OCI-LY7 (cell line): ENCODE results near the gene ADRA1B. TPM values are rescaled to one million over a fixed set of nuclear protein-coding genes. Genes with fewer than 3 reads are reported as not detected.

Experiments used
- BruUV-seq: library from RNA; stranded (reverse); fragments of 400-500 nt; replicated peaks from 2 replicates; lab custom pipeline; 2021; lab: Mats Ljungman, UMichigan
- CTCF ChIA-PET: fragments of 300-600 bp; sonication (Branson Sonifier 250); formaldehyde crosslinking; loops from one replicate; lab custom pipeline; 2022; ENCODE audit warnings: antibody characterized with exemption; ENCODE audit not compliant: unreplicated experiment; lab: Charles Lee
- POLR2A ChIA-PET: fragments of 300-600 bp; sonication (Branson Sonifier 250); formaldehyde crosslinking; loops from one replicate; lab custom pipeline; 2022; ENCODE audit warnings: antibody characterized with exemption; lab: Charles Lee
- DNase-seq: peaks from one replicate; pipeline ENCODE4 v3.0.0-alpha.2; 2015; ENCODE audit warnings: low spot score
- H2AFZ ChIP-seq: fragments of 200-600 bp; sonication (generic), shearing (Covaris generic); 2 replicates; pipeline ENCODE4 v1.6.1; 2014; ENCODE audit warnings: mild to moderate bottlenecking, antibody characterized with exemption, low read length, moderate library complexity
- H3K27ac ChIP-seq: fragments of 200-600 bp; sonication (generic); 2 replicates; pipeline ENCODE4 v1.5.1; 2014; ENCODE audit warnings: mixed run types, low read depth, mild to moderate bottlenecking, moderate library complexity, low read length, inconsistent platforms; ENCODE audit not compliant: poor library complexity, severe bottlenecking
- H3K36me3 ChIP-seq: fragments of 200-600 bp; sonication (generic); 2 replicates; pipeline ENCODE4 v1.6.1; 2014; ENCODE audit warnings: mild to moderate bottlenecking, antibody characterized with exemption, low read length, moderate library complexity, mixed read lengths; ENCODE audit not compliant: insufficient read depth
- H3K4me1 ChIP-seq: fragments of 200-600 bp; sonication (generic); 2 replicates; pipeline ENCODE4 v1.5.1; 2014; ENCODE audit warnings: mild to moderate bottlenecking, low read length; ENCODE audit not compliant: insufficient read depth, poor library complexity, severe bottlenecking
- H3K4me2 ChIP-seq: fragments of 200-600 bp; sonication (generic); 2 replicates; pipeline ENCODE4 v1.6.1; 2014; ENCODE audit warnings: mild to moderate bottlenecking, low read length
- H3K4me3 ChIP-seq: fragments of 200-600 bp; sonication (generic); 2 replicates; pipeline ENCODE4 v1.5.1; 2014; ENCODE audit warnings: mild to moderate bottlenecking, low read depth, low read length; ENCODE audit not compliant: poor library complexity, severe bottlenecking
- H3K79me2 ChIP-seq: fragments of 200-600 bp; sonication (generic); 2 replicates; pipeline ENCODE4 v1.6.1; 2016; ENCODE audit warnings: low read depth, mild to moderate bottlenecking, low read length, moderate library complexity, mixed read lengths; ENCODE audit not compliant: insufficient read depth
- H3K9me2 ChIP-seq: fragments of 200-600 bp; sonication (generic); 2 replicates; pipeline ENCODE4 v1.6.1; 2016; ENCODE audit warnings: mild to moderate bottlenecking, low read length, mixed read lengths; ENCODE audit not compliant: insufficient read depth
- H3K9me3 ChIP-seq: fragments of 200-600 bp; sonication (generic); 2 replicates; pipeline ENCODE4 v1.6.1; 2014; ENCODE audit warnings: mild to moderate bottlenecking, mixed run types, low read length, mixed read lengths
- H4K20me1 ChIP-seq: fragments of 200-600 bp; sonication (generic); 2 replicates; pipeline ENCODE4 v1.6.1; 2014; ENCODE audit warnings: mild to moderate bottlenecking, antibody characterized with exemption, low read length, moderate library complexity, mixed read lengths; ENCODE audit not compliant: insufficient read depth
- EZH2phosphoT487 ChIP-seq: fragments of 200-600 bp; sonication (generic); IDR thresholded peaks from 2 replicates; pipeline ENCODE4 v1.6.1; 2018; ENCODE audit warnings: low read depth, borderline replicate concordance, mild to moderate bottlenecking, mixed run types, antibody characterized with exemption, low read length, moderate library complexity, mixed read lengths
- intact Hi-C: fragments of 100-400 bp; cut with micrococcal nuclease; formaldehyde crosslinking; loops from one replicate; pipeline ENCODE4 v1.10.0; 2022; ENCODE audit not compliant: unreplicated experiment
- total RNA-seq, 2 experiments: library from RNA; depleted of rRNA in 1 of 2; stranded (reverse); fragments of >200 nt in 1 of 2; shearing (Covaris generic) in 1 of 2; gene quantifications; 2 replicates each; pipeline ENCODE4 v1.2.3, GENCODE V29; 2014 to 2022
- TF ChIP-seq, protein P1 (sequence below): fragments of 200-600 bp; sonication (generic); conservative IDR thresholded peaks from 2 replicates; pipeline ENCODE4 v1.5.1; 2014; ENCODE audit warnings: mild to moderate bottlenecking, antibody characterized with exemption, low read length, moderate library complexity, mixed read lengths

The ADRA1B gene
- total RNA-seq, 2 experiments from 2014 or later = not detected

DNA sequence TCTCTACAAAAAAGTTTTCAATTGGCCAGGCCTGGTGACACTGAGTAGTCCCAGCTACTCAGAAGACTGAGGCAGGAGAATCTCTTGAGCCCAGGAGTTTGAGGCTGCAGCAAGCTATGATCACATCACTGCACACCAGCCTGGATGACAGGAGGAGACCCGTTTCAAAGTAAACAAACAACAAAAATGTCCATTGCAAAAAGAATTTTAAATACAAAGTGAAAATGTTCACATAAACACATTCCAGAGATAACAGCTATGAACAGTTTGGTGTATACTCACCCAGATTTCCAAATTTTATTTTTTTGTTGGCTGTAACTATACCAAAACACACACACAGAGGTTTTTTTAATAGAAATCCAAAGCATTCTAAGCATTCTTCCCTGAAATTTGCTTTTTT is 39.8 kb downstream of the ADRA1B start:
- POLR2A ChIA-PET = interaction anchor here (0.6 kb wide), 1 partner anchor 75 kb away, joined by 3 read pairs; no protein-coding TSS in a partner anchor
- TF ChIP-seq, protein P1, sequence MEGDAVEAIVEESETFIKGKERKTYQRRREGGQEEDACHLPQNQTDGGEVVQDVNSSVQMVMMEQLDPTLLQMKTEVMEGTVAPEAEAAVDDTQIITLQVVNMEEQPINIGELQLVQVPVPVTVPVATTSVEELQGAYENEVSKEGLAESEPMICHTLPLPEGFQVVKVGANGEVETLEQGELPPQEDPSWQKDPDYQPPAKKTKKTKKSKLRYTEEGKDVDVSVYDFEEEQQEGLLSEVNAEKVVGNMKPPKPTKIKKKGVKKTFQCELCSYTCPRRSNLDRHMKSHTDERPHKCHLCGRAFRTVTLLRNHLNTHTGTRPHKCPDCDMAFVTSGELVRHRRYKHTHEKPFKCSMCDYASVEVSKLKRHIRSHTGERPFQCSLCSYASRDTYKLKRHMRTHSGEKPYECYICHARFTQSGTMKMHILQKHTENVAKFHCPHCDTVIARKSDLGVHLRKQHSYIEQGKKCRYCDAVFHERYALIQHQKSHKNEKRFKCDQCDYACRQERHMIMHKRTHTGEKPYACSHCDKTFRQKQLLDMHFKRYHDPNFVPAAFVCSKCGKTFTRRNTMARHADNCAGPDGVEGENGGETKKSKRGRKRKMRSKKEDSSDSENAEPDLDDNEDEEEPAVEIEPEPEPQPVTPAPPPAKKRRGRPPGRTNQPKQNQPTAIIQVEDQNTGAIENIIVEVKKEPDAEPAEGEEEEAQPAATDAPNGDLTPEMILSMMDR = no peak
- TF ChIP-seq EZH2phosphoT487 = no peak
- Histone ChIP-seq H2AFZ (no peak overlapping the region), H3K4me1 (no peaks in the 10 kb centered on the region), H3K79me2 (no peaks in the 10 kb centered on the region), H3K4me2 (no peak overlapping the region), H4K20me1 (no peaks in the 10 kb centered on the region), H3K36me3 (no peaks in the 10 kb centered on the region), H3K9me3 (no peaks in the 10 kb centered on the region), H3K9me2 (no peaks in the 10 kb centered on the region), H3K27ac (no peak overlapping the region), H3K4me3 (no peak overlapping the region)
- no TSS peak for BruUV-seq
- CTCF ChIA-PET = no interaction called here
- intact Hi-C loops = no loop called here
- no peak for DNase-seq

DNA sequence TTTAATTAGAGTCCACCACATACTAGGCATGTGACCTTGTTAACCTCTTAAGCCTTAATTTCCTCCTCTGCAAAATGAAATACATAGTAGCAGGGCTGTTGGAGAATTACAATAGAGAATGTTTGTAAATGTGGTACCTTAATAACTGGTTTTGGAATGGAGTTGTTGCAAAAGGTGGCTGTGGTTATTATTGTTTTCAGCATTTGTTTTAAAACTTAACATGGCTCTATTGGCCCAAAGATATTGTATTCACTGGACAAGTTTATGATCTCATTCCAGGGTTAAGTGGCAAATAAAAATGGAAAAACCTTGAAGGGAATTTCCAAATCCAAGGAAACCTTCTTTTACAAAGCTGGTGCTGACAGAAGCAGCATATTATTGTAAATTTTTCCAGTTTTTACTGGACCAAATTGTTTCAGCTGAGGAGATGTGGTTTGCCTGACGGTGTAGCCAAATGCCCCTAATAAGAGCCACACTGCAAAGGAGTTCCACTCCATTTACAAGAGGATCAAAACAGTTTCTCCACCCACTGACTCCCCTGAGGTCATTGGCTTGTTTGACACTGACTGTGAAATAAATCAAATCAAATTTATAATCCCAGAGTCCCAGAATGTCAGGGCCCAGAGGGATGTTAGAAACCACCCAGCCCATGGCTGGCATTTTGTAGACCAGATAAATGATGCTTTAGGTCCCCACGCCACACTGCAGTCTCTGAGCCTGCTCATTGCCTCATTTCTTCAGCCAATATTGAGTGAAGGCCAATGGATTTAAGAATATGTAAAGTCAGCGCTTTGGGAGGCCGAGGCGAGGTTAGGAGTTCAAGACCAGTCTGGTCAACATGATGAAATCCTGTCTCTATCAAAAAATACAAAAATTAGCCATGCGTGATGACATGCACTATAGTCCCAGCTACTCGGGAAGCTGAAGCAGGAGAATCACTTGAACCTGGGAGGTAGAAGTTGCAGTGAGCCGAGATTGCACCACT is 45.2 kb downstream of the ADRA1B start:
- no peak overlapping the region for H3K4me2 ChIP-seq
- ChIA-PET POLR2A (interaction anchor here (0.6 to 1.1 kb wide), 2 partner anchors 91 to 629 kb away, joined by 3 to 5 read pairs; no protein-coding TSS in a partner anchor), CTCF (no interaction called here)
- no peaks in the 10 kb centered on the region for H3K79me2 ChIP-seq
- no peaks in the 10 kb centered on the region for H3K9me2 ChIP-seq
- no peak for DNase-seq
- no peak for TF ChIP-seq EZH2phosphoT487
- TF ChIP-seq, protein P1 = no peak
- H2AFZ ChIP-seq = no peak overlapping the region
- no peak overlapping the region for H3K4me3 ChIP-seq
- no peaks in the 10 kb centered on the region for H3K4me1 ChIP-seq
- no TSS peak for BruUV-seq
- intact Hi-C loops = no loop called here
- H3K27ac ChIP-seq = no peak overlapping the region
- H3K36me3 ChIP-seq = no peaks in the 10 kb centered on the region
- no peaks in the 10 kb centered on the region for H4K20me1 ChIP-seq
- H3K9me3 ChIP-seq = no peaks in the 10 kb centered on the region

DNA sequence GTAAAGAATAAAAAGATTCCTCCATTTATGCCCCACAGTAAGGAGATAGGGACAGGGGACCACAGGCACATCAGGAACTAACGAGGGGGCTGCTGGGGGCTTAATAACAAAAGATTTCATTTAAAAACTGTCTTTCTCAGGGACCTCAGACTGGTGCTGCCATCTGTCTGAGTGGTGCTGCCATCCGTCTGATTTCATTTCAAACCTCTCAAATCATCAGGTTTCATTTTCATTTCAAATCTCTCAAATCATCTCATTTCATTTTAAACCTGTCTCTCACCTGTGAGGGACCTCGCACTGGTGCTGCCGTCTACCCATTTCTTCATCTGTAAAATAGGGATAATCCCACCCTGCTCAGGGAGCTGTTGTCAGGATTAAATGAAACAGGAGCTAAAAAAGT is 45.9 kb downstream of the ADRA1B start:
- Histone ChIP-seq H3K36me3 (no peaks in the 10 kb centered on the region), H3K27ac (no peak overlapping the region), H4K20me1 (no peaks in the 10 kb centered on the region), H2AFZ (no peak overlapping the region), H3K4me2 (no peak overlapping the region), H3K79me2 (no peaks in the 10 kb centered on the region), H3K4me3 (no peak overlapping the region), H3K9me2 (no peaks in the 10 kb centered on the region), H3K4me1 (no peaks in the 10 kb centered on the region), H3K9me3 (no peaks in the 10 kb centered on the region)
- TF ChIP-seq EZH2phosphoT487 = no peak
- TF ChIP-seq, protein P1 = no peak
- POLR2A ChIA-PET = interaction anchor here (0.6 to 1.1 kb wide), 9 partner anchors 10 to 1314 kb away, joined by 3 to 8 read pairs (median 3); no protein-coding TSS in a partner anchor
- intact Hi-C loops = no loop called here
- no peak for DNase-seq
- CTCF ChIA-PET = no interaction called here
- no TSS peak for BruUV-seq
